Heart left ventricle (tissue), 13 donors: ENCODE results near the gene CRYBB1.

Source experiments
- CTCF ChIP-seq, 12 donors: fragments of 200-600 bp; sonication (generic) in 4 of 12; IDR thresholded peaks; one replicate each; pipeline versions ENCODE4 v1.5.0 to v1.8.0; 2018 to 2022; ENCODE audit warnings: antibody characterized with exemption in 12 of 12, mild to moderate bottlenecking in 5 of 12
- POLR2A ChIP-seq, 2 donors: fragments of 450-650 bp; IDR thresholded peaks; one replicate each; pipeline ENCODE4 v1.6.1; 2017; ENCODE audit warnings: antibody characterized with exemption in 2 of 2, mild to moderate bottlenecking in 2 of 2, moderate library complexity in 2 of 2
- donor health status: ischemic (EF 13 %, LVEDD 7.1; RV severe dilation, severe dysfunction).
- donor health status: DM: no; HTN: yes; CAD: no.
- donor health status: DM: no; HTN: no; CAD: no.
- donor health status: ischemic (EF 25% LVEDD 6.9; RV normal size, moderate dysfunction).
- donor health status: ischemic (EF 25% LVEDD 5.7; RV mildly dilated, moderate dysfunction).
- donor health status: ischemic (EF 35%, LVEDD 5.7; RV mildly dilated, moderate dysfunction).
- donor health status: nonischemic (EF 11% LVEDD 7.7; RV severe dilation, severe dysfunction).
- donor health status: DM: yes; HTN: yes; CAD: no.
- donor health status: PGD.
- donor health status: ischemic (EF 29% LVEDD 5.4; RV normal size, mild dysfunction).
- donor health status: nonischemic (EF 23%, LVEDD 6.1; RV moderate dilation, normal function).

GRCh38 chr22:26656891-26657851, 39.3 kb upstream of the CRYBB1 start, which contains the start of gene MIAT:
- TF ChIP-seq CTCF (IDR thresholded peaks at IDR 0.05) (no peak), POLR2A (IDR thresholded peaks at IDR 0.05) (no peak)
